ENCODE measurements around the gene ZNF786.

GRCh38 chr7:149028346-149029109, 62.0 kb downstream of the ZNF786 start, which contains the start of gene PDIA4:
- TF ChIP-seq CTCF (IDR thresholded peaks at IDR 0.05), result peak in 2 of 4 experiments; percentile 45 to 51
- TF ChIP-seq POLR2A (IDR thresholded peaks at IDR 0.05), result peak; percentile 85

All from prostate gland (tissue), 2 donors.